Muscle of back (tissue), 11 donors: ENCODE data around the gene DSCAM. TPM values are rescaled to one million over a fixed set of nuclear protein-coding genes. Genes with fewer than 3 reads are reported as not detected.

Experiments
- DNase-seq, 3 donors: peaks; one replicate each; pipeline versions ENCODE4 v3.0.0 to v3.0.0-alpha.2; 2013
- polyA plus RNA-seq, 10 donors: library from polyadenylated mRNA; unstranded; fragments of 120-200 nt; gene quantifications; one replicate each; pipeline ENCODE4 v1.2.1, GENCODE V29; 2013; ENCODE audit not compliant: insufficient read length in 10 of 10

The DSCAM gene
- polyA plus RNA-seq, 10 donors: 0.57 to 3.1 (median 1.7) TPM

DNA sequence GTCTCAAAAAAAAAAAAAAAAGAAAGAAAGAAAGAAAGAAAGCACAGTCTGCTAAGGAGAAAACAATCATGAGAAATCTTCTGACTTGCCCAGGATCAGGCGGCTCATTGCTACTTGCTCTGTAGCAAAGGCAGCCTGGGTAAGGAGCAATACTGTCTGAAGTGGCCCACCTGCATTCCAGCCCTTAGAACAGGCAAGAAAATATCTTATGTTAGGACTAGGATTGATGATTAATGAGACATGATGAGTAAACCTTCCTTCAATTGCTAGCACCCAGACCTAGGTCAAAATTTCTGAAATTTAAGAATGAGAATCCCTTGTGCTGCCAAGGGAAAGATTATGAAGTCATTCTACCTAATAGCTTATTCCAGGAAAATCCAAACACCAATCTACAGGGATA, 140.8 kb downstream of the DSCAM start:
- no peak for DNase-seq

DNA sequence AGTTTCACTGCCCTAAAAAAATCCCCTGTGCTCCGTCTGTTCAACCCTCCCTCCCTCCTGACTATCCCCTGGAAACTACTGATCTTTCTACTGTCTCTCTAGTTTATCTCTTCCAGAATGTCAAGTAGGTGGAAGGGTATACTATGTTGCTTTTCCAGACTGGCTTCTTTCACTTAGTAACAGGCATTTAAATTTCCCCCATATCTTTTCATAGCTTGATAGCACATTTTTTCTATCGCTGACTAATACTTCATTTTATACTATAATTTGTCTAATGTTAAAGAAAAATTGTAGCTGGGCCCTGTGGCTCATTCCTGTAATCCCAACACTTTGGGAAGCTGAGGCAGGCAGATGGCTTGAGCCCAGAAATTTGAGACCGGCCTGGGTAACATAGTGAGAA, 142.8 kb downstream of the DSCAM start:
- no peak for DNase-seq

DNA sequence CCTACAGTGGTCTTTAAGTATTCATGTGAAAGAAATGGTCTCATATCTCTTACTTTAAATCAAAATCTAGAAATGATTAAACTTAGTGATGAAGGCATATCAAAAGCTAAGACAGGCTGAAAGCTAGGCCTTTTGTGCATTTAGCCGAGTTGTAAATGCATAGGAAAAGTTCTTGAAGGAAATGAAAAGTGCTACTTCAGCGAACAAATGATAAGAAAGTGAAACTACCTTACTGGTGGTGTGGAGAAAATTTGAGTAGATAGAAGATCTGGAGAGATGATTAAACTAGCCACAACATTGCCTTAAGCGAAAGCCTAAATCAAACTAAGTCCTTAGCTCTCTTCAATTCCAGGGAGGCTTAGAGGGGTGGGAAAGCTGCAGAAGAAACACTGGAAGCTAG, 147.6 kb downstream of the DSCAM start:
- DNase-seq: no peak

DNA sequence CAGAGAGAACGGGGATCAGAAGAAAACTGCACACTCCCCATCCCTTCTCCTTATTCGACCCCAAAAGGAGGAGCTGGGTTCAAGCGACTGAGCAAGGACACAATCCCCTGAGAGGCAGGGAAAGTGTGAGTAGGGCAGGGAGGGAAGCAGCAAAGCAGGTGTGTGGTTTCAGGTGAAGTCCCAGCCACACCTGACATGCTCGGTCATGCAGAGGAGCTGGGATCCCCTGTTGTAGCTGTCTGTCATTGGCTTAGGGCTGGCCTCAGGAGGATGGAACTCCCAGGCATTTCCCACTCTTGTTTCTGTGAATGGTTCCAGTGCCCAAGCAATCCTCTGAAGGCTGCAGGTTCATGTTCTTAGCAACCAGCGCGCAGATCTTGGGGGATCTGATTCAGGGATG, 150.7 kb downstream of the DSCAM start:
- no peak for DNase-seq

DNA sequence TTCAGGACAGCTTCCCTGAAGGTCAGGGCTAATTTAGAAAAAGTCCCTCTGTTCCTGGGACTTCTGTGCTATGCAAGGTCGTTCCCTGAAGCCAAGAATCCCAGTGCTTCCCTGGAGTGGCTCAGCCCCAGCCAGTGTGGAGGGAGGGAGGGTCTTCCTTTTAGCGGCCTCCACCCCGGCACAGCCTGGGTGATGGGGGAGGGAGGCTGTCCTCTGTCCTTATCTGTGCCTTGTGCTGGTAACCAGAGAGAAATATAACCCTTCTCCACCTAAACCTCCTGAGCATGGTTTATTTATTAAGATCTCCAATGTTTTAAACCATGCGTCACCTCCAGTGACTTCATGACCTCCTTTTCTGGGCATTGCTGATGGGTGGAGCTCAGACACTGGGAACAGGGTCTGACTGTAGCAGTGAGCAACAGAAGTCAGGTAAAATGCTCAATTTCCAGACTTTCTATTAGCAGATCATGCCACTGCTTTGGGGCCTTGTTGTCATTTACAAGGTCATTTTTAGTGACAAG, 157.1 kb downstream of the DSCAM start:
- DNase-seq: no peak

DNA sequence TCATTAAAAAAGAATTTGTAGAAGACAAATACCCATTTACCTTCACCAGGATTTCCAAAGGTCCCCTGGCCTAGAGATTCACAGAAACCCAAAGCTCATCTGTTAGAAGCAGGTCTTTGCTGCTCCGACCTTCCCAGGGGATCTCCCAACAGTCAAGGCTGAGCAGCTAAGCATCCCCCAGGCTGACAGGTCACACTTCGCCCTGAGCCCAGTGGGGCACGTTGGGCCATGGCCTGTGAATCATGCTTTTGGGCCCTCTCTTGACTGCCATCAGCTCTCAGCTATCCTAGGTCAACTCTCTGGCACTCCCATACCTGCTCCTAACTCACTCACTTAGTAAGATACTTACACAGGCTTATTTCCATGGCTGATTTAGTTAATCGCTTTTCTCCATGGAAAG, 157.7 kb downstream of the DSCAM start:
- no peak for DNase-seq

DNA sequence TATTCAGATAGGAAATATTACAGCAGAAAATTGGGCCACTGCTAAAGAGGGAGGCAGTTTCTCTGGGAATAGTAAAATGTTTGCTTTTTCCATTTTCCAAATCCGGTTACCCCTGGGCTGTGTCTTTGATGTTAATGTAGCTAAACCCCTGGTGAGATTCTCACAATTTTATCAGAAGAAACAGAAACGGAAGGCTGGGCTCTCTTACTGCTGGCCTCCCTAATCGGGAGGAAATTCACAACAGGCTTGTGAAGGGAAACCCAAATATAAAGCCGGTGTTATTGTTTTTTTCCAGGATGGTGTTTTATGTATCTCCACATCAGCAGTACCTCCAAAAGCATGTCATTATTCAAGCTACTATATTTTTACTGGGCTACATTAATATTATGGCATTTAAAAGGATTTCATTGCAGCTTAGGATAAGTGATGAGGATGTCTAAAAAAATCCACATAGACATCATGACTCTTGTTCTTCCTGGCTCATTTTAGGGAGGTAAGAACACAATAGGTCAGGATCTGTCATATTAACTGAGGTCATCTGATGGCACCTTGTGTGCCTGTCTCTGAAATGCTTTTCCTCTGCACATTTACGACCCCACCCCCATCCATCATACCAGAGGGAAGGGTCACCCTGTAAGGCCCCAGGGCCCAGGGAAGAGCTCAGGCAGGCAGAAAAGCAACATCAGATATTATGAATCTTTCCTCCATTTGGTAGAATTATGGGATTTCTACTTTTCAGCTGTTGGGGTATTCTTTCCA, 158.7 kb downstream of the DSCAM start:
- DNase-seq: no peak

DNA sequence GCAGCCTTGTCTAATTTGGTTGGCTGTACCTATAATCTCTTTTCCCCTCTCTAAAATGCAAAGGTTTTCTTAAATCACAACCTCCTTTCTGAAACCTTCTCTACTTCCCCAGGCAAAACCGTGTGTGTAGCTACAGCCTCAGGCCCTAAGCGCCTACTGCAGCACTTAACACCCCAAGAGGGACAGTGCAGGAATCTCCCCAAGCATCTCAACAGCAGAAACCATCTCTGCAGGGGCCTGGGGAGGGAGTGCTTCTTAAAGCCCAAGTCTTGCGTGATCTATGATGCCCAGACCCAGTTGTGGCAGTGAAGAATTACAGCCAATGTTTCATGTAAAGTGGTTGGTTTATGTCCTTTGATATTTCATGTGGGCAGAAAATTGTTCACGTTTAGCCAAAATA, 159.3 kb downstream of the DSCAM start:
- no peak for DNase-seq

DNA sequence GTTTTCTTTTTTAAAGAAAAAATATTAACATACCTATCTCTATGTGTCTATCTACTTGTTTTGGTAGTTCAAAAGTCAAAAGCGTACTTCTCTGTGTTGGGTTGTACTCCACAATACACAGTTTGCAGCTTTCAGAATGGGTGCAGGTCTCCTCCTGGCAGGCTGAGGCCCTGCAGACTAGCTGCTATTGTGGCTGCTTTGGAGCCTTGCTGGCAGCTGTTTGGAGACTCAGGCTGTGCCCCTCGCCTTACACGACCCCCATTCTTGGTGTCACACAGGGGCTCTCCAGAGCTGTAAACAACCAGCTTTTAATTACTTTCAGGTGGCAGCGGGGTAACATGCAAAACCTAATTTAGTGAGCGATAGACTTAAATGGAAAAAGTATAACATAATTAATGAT, 160.4 kb downstream of the DSCAM start:
- no peak for DNase-seq

DNA sequence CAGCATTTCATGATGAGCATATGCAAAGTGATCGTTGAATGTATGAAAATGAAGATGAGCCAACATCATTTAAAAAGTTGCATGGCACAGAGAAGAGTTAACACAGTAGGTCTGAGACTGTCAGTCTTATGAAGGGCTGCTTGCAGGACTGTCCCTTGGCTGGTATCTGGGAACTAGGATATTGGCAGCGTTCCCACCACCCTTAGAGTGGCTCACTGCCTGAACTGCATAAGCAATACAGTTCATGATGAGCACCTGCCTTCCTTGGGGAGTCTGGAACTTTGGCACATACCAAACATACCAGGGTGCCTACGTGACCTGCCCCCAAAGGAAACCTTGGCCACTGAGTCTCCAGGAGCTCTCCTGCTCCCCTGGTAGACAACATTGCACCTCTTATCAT, 161.8 kb downstream of the DSCAM start:
- peak; percentile 18 to 41 (median 18) for DNase-seq

DNA sequence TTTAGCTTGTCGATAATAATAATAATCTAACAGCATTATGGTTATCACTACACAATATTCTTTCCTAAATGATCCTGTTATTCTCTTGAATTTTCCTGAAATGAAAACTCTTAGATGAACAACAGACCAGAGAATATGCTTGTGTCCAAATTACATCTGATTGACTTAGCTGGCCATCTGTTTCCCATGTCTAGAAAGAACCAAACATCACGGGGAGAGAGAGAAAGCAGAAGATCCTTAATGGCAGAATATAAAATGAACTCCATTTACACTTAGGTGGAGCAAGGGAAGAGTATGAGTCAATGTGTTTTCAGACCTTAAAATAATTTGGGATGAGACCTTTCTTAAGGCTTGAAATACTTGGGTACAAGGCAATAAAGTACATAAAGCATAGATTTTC, 162.2 kb downstream of the DSCAM start:
- no peak for DNase-seq

DNA sequence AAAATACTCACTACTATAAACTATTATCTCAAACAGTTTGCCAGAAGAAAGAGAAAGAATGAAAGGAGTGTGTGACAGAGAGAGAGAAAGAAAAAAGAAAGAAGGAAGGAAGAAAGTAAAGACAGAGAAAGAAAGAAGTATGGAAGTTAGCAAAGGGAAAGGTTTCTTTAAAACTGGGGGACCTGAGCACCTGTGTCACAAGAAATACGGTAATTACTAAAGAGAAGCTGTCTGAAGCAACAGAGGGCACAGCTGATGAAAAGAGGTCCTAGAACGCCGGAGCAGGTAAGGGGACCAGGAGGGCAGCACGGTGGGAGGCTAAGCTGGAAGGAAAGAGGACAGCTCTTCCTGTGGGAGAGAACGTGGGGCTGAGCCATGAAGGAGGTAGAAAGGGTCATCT, 163.6 kb downstream of the DSCAM start:
- no peak for DNase-seq

DNA sequence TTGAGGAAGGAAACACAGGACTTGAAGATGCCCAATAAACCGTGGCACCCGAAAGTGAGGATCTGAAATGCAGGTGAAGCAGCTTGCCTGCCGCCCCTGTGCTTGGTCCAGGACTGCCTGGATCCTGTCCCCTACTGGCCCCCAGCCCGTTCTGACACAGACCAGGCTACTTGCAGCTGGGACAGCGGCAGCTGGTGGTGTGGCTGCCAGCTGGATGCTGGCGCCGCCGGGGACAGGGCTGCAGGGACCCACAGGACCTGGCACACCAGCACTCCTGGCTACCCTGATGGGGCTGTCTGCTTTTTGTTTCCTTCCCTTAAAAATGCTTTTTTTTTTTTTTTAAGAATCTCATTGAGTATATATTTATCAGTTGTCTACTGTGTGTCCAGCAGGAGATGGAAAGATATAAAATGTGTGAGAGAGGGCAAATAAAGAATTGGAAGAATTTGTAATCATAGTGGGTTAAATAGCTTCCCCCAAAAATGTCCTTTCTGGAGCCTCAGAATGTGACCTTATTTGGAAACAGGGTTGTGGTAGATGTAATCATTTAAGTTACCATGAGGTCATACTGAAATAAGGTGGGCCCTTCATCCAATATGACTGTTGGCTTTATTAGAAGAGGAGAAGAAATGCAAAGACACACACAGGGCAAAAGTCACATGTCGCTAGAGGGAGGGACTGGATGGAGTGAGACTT, 165.6 kb downstream of the DSCAM start:
- DNase-seq: peak; percentile 14 to 54 (median 23)

DNA sequence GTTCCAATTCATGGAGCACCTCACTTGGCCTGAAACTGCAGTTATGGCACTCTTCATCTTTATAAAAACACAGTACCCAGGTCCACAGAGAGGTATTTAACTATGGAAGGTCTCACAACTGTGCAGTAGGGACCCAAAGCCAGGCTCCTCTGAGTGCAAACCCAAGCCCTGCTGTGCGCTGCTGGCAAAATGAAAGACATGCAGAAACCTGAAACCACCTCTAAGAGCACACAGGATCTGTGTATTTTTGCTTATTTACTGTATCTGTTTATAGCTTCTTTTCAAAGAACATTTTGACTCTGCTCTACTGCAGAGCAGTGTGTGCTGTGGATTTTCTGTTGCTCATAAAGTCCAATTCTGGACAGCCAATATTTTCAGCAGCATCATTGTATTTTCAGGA, 166.6 kb downstream of the DSCAM start:
- no peak for DNase-seq

DNA sequence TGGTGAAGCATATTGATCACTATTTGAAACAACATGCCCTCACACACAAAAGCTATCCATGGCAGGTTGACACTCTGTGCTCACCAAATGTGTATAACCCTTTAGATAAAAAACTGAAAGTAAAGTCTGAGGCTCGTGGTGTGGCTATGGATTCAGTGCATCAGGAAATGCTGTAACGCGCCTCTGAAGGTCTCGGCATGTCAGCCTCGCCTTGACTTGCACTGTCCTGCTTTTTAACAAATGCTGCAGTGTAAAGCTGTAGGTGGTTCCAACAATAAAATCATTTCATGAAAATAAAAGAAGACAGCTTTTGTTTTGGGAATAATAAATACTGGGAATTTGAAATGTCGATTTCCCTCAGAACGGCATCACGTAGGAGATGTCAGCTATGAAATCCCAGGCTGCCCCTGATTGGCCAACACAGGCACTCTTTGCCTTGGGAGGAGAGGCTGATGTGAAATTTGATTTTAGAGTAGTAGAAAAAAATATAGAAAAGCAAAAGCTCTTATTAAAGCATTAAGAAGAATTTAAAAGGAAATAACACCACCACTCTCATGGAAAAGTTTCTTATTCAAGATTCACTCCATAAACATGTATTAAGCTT, 168.2 kb downstream of the DSCAM start:
- peak in 1 of 3 donors; percentile 2 for DNase-seq

DNA sequence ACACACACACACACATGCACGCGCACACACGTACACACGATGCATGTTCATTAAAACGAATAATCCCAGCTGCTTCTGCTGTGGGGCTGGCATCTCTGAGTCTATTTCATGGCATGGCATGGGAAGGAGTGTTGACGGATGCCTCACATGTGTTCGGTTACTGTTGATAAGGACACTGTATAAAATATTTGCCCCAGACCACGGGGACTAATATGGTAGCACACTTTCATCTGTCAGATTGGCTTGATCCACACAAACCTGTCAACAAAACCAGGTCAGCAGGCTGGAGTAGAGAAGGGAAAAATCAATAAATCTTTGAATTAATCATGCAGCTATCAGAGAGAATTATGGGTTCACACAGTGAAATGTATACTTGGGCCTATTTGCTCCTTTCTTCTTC, 171.9 kb downstream of the DSCAM start:
- DNase-seq: no peak

DNA sequence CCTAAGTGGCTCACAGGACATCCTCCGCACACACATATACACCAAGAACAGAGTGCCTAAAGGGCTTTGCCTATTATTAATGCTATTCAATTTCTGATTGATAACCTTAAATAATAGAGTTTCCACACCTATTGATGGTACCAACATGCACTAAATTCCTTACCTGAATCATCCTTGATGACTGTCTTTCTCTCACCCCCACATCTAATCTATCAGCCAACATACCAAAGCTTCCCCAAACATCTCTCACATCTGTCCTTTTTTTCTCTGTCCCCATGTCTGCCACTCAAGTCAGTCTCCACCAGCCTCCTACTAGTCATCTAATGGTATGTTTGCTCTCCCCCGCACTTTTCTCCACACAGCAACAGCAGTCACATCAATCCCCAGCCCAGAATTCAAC, 174.4 kb downstream of the DSCAM start:
- no peak for DNase-seq

DNA sequence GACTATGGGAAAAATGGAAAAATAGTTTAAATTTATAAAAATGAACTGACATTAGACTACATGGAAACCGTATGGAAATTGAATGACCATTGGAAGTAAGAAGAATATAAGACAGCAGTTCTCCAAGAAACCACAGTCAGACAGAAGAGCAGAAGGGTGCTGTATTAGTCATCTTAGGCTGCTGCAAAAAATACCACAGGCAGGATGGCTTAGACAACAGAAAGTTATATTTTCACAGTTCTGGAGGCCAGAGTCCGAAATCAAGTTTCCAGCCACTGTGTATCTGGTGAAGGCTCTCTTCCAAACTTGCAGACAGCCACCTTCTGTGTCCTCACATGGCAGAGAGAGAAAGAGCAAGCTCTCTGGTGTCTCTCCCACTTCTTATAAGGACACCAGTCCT, 175.2 kb downstream of the DSCAM start:
- DNase-seq: no peak

DNA sequence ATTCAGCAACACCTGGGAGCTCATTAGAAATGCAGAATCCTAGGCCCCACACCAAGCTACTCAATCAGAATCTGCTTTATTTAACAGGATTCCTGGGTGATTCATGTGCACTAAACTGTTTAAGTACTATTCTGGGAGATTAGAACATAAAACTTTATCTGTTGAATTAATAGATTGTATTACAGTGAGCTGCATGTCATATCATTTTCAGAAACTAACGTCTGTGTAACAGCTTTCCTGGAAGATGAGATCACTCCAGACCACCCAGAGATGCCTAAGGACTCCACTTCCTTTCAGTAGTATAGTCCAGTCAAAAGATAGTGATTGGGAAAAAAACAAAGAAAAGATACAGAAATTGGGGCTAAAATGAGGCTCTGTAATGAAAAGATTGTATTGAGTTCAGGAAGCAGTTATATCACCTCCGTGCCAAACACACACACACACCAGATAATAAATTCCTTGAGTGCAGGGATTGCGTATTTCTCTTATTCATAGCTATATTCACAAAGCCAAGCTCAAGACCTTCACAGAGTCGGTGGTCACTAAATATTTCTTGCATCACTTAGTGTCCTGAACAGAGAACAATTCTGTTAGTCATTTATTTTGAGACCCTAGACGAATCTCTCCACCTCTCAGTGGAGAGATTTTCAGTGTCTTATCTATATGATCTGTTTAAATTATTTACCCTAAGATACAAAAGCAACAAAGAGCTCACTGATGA, 178.2 kb downstream of the DSCAM start:
- DNase-seq: peak in 1 of 3 donors; percentile 33

DNA sequence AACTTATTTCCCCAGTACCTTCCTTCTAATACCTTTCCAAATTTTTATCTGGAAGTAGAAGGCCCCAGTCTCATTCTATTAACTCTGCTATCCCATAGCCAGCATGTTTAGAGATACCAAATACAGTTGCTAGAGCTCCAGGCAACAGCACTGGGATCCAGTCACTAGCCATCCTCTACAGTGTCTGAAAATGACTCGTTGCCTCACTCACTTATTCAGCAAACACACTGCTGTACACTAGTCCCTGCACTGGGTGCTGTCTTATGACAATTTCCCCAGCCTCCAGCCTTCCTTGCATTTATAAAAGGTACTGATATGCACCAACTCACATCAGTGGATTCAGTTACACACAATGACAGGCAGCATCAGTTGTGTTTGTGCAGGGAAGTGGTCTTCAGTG, 179.0 kb downstream of the DSCAM start:
- DNase-seq: no peak

DNA sequence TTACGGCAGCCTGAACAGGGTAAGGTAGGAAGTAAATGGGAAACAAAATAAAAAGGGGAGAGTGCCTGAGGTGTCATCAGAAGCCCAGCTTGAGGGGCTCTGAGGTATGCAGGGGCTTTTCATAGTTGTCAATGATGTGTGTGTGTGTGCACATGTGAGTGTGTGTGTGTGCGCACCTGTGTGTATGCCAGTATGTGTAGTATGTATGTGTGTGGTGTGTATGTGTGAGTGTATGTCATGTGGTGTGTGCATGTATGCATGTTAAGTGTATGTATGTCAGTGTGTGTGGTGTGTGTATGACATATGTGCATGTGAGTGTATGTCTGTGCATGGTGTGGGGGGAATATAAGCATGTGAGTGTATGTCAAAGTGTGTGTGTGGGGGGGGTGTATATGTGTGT, 184.1 kb downstream of the DSCAM start:
- no peak for DNase-seq

DNA sequence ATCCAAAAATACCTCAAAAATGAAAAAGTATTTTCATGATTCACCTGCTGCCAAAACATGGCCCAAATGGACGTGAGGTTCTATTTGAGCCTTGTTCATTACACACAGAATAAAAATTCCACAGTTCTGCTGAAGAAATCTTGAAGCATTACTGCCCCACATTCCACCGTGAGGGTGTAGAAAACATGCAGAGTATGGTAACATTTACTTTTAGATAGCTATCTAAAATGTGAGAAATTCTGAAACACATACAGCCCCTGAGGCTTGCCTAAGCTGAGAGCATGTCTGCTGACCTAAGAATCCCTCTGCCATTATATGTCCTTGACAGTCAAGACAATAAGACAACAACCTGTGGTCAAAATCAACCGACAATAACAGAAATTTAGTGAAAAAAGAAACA, 186.5 kb downstream of the DSCAM start:
- DNase-seq: no peak
